AG09309 (cell line): ENCODE data around the gene RPL10.

Experiments used
- DNase-seq: peaks from one replicate; pipeline ENCODE4 v3.0.0-alpha.2; 2010; ENCODE audit warnings: low read depth
- H3K4me3 ChIP-seq: 2 replicates; pipeline ENCODE4 v1.5.1; 2011; ENCODE audit warnings: mild to moderate bottlenecking, low read depth, low read length, moderate library complexity; ENCODE audit not compliant: control insufficient read depth
- CTCF ChIP-seq: IDR thresholded peaks from 2 replicates; pipeline ENCODE4 v1.5.1; 2011; ENCODE audit warnings: mild to moderate bottlenecking, low read depth, low read length, inconsistent platforms; ENCODE audit not compliant: insufficient read depth, control insufficient read depth; ENCODE audit errors: missing control alignments

The RPL10 gene

DNA sequence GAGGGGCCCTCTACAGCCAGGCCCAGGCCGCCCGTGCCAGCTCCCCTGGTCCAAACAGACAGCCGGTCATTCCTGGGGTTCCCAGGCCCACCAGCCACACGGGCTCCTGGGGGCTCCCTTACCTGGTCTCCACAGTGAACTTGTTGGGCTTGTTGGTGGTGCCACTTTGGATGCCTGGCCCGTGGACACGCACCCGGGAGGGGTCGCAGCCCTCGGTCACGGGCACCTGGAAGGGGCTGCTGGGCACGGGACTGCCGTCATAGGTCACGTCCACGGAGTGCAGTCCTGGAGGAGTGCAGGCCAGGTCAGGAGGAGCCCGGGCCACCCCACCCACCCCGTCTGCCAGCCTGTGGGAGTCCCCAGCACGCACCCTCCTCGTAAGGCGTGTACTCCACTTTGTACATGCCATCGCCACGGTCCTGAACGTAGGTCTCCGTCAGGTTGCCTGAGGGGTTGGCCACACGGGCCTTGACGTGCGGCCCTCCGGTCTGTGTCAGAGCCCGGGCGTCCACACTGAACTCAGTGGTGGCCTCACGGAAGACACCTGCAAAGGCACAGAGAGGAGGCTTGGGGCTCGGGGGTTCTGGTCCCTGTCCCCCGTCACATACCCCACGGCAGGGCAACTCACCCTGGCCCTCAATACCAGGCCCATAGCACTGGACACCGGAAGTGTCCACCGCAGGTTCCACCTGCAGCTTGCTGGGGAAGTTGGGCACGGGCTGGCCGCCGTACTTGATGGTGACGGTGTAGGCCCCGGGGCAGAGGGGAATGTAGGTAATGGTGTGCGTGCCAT lies 38.6 kb upstream of the RPL10 start:
- H3K4me3 ChIP-seq: no peak overlapping the region
- no peak for DNase-seq
- no peak for TF ChIP-seq CTCF

- TF ChIP-seq CTCF: no peak
- DNase-seq: no peak
- H3K4me3 ChIP-seq: no peak overlapping the region
These were observed 37.9 kb upstream of the RPL10 start for GRCh38 chrX:154360155-154360713.

GRCh38 chrX:154362085-154362742 lies 36.0 kb upstream of the RPL10 start:
- no peak for DNase-seq
- no peak for TF ChIP-seq CTCF
- H3K4me3 ChIP-seq: no peak overlapping the region

- H3K4me3 ChIP-seq: no peak overlapping the region
- DNase-seq: no peak
- no peak for TF ChIP-seq CTCF
These were observed 34.3 kb upstream of the RPL10 start for GRCh38 chrX:154363706-154364439.

- H3K4me3 ChIP-seq: no peak overlapping the region
- no peak for DNase-seq
- no peak for TF ChIP-seq CTCF
These were observed 33.1 kb upstream of the RPL10 start for GRCh38 chrX:154365052-154365600.

- no peak for DNase-seq
- TF ChIP-seq CTCF: no peak
- no peak overlapping the region for H3K4me3 ChIP-seq
These were observed 32.0 kb upstream of the RPL10 start for GRCh38 chrX:154365997-154366665.
